ENCODE results near the gene BTBD16.

Gene BTBD16

GRCh38 chr10:122271076-122271475 lies at the start of gene BTBD16:
Gene BTBD16 (plus strand): TSS chr10:122271296. CDS start chr10:122275082, 3,786 bp downstream.
- FAIRE-seq (no peak), DNase-seq (ENCODE audit: insufficient read length, low spot score) (no peak)
- TF ChIP-seq CTCF (IDR thresholded peaks at IDR 0.05; ENCODE audit: insufficient read depth, missing control alignments): no peak

GRCh38 chr10:122221958-122222357 lies 49.1 kb upstream of the BTBD16 start:
- TF ChIP-seq CTCF (IDR thresholded peaks at IDR 0.05; ENCODE audit: insufficient read depth, missing control alignments): no peak
- FAIRE-seq: no peak
- DNase-seq (ENCODE audit: insufficient read length, low spot score): no peak

GRCh38 chr10:122222638-122223037 lies 48.5 kb upstream of the BTBD16 start:
- FAIRE-seq (no peak), DNase-seq (ENCODE audit: insufficient read length, low spot score) (no peak)
- no peak for TF ChIP-seq CTCF (IDR thresholded peaks at IDR 0.05; ENCODE audit: insufficient read depth, missing control alignments)

GRCh38 chr10:122224159-122224558 lies 46.9 kb upstream of the BTBD16 start:
- no peak for DNase-seq (ENCODE audit: insufficient read length, low spot score)
- no peak for FAIRE-seq
- no peak for TF ChIP-seq CTCF (IDR thresholded peaks at IDR 0.05; ENCODE audit: insufficient read depth, missing control alignments)

GRCh38 chr10:122225330-122225729 lies 45.8 kb upstream of the BTBD16 start:
- FAIRE-seq: no peak

GRCh38 chr10:122227754-122228153 lies 43.3 kb upstream of the BTBD16 start:
- no peak for TF ChIP-seq CTCF (IDR thresholded peaks at IDR 0.05; ENCODE audit: insufficient read depth, missing control alignments)
- no peak for DNase-seq (ENCODE audit: insufficient read length, low spot score)
- no peak for FAIRE-seq

More at GRCh38 chr10:122225330-122225729, 45.8 kb upstream of the BTBD16 start:
- TF ChIP-seq CTCF (IDR thresholded peaks at IDR 0.05; ENCODE audit: insufficient read depth, missing control alignments): no peak
- DNase-seq (ENCODE audit: insufficient read length, low spot score): peak; percentile 24

- TF ChIP-seq CTCF (IDR thresholded peaks at IDR 0.05; ENCODE audit: insufficient read depth, missing control alignments): no peak
- FAIRE-seq (no peak), DNase-seq (ENCODE audit: insufficient read length, low spot score) (no peak)
Observed at GRCh38 chr10:122229666-122230065, 41.4 kb upstream of the BTBD16 start.

Data from D721Med (cell line).